Peyer's patch (tissue), 4 donors: Measurements from ENCODE around the gene RPLP2.

ENCODE experiments used
- POLR2A ChIP-seq, 2 donors: fragments of 450-650 bp; IDR thresholded peaks; one replicate each; pipeline ENCODE4 v1.5.1; 2017; ENCODE audit warnings: antibody characterized with exemption in 2 of 2, mild to moderate bottlenecking in 2 of 2, moderate library complexity in 2 of 2
- TF ChIP-seq, protein P1 (sequence below), 6 experiments: fragments of 450-650 bp in 4 of 6; fragments of 200-600 bp in 2 of 6; sonication (generic) in 1 of 6; IDR thresholded peaks; one replicate each; pipeline ENCODE4 v1.5.1; 2017 to 2019; ENCODE audit warnings: antibody characterized with exemption in 6 of 6, mild to moderate bottlenecking in 3 of 6, moderate library complexity in 1 of 6

DNA sequence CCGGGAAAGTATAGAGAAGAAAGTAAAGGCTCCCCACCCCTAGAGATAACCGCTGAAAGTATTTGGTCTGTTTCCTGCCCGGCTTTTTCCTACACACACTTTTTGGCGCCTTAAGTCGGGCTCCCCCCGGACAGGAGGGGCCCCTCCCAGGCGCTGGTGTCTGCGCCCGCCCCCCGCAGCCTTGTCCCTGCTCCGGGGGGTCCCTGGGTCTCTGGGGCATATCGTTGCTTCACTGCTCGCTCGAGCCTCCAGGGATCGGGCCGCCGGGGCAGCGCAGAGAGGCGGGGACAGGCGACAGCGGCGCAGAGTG lies 17.0 kb downstream of the RPLP2 start:
- TF ChIP-seq, protein P1, sequence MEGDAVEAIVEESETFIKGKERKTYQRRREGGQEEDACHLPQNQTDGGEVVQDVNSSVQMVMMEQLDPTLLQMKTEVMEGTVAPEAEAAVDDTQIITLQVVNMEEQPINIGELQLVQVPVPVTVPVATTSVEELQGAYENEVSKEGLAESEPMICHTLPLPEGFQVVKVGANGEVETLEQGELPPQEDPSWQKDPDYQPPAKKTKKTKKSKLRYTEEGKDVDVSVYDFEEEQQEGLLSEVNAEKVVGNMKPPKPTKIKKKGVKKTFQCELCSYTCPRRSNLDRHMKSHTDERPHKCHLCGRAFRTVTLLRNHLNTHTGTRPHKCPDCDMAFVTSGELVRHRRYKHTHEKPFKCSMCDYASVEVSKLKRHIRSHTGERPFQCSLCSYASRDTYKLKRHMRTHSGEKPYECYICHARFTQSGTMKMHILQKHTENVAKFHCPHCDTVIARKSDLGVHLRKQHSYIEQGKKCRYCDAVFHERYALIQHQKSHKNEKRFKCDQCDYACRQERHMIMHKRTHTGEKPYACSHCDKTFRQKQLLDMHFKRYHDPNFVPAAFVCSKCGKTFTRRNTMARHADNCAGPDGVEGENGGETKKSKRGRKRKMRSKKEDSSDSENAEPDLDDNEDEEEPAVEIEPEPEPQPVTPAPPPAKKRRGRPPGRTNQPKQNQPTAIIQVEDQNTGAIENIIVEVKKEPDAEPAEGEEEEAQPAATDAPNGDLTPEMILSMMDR (IDR thresholded peaks at IDR 0.05), result no peak
- TF ChIP-seq POLR2A (IDR thresholded peaks at IDR 0.05), result no peak
